Motor neuron (in vitro differentiated cells): ENCODE data around the gene CFAP251. TPM values are rescaled to one million over a fixed set of nuclear protein-coding genes. Genes with fewer than 3 reads are reported as not detected.
A peak's percentile ranks its signal among the peaks of the same experiment; 100 is the strongest.
"Not testable (repeated sequence)": the region's sequence is repeated elsewhere in the genome, so short reads cannot be mapped to it uniquely, and the experiment has no call there.

Experiments used
- ATAC-seq, 8 experiments: fragments of 200-7000 bp; cut with Tn5 transposase; replicated peaks in 6 of 8; 2 replicates each; pipeline ENCODE4 v1.8.0; 2021; ENCODE audit warnings: mild to moderate bottlenecking in 8 of 8, moderate library complexity in 8 of 8
- H3K27ac ChIP-seq, 2 donors: fragments of 250-450 bp; sonication (Bioruptor Pico); 2 replicates each; pipeline ENCODE4 v1.9.0; 2021; ENCODE audit warnings: antibody characterized with exemption in 2 of 2, mild to moderate bottlenecking in 2 of 2, moderate library complexity in 1 of 2
- H3K4me1 ChIP-seq, 2 donors: fragments of 250-450 bp; sonication (Bioruptor Pico); replicated peaks in 1 of 2; 2 replicates each; pipeline ENCODE4 v1.6.1; 2021; ENCODE audit warnings: antibody characterized with exemption in 2 of 2, mild to moderate bottlenecking in 2 of 2, moderate library complexity in 1 of 2
- H3K4me3 ChIP-seq, 5 donors: fragments of 250-450 bp; sonication (Bioruptor Pico); 2 replicates each; pipeline ENCODE4 v1.9.0; 2021; ENCODE audit warnings: antibody characterized with exemption in 5 of 5, mild to moderate bottlenecking in 5 of 5, moderate library complexity in 4 of 5
- WGBS, 10 experiments: fragments of 450-650 bp; shearing (Covaris generic); methylation state at CpG; one replicate each; pipeline ENCODE4 v1.0.0; 2022; 5-methylcytosine and 5-hydroxymethylcytosine counted together
- in situ Hi-C, 9 experiments: fragments of 400-800 bp; cut with MboI; loops; one replicate each; pipeline ENCODE4 v1.15.0; 2021; ENCODE audit warnings: low sequenced_read_pairs in 9 of 9, low pct_unique_long_range_greater_than_20kb in 2 of 9; ENCODE audit not compliant: unreplicated experiment in 9 of 9
- total RNA-seq, 8 experiments: library from RNA; unstranded; fragments of 300-600 nt; gene quantifications; 2 replicates each; pipeline versions ENCODE4 v1.2.3 to v1.2.4, GENCODE V29; 2022

CFAP251 gene
- total RNA-seq, 8 experiments from 2014 or later: 1.7 to 5.3 (median 2.7) TPM

DNA sequence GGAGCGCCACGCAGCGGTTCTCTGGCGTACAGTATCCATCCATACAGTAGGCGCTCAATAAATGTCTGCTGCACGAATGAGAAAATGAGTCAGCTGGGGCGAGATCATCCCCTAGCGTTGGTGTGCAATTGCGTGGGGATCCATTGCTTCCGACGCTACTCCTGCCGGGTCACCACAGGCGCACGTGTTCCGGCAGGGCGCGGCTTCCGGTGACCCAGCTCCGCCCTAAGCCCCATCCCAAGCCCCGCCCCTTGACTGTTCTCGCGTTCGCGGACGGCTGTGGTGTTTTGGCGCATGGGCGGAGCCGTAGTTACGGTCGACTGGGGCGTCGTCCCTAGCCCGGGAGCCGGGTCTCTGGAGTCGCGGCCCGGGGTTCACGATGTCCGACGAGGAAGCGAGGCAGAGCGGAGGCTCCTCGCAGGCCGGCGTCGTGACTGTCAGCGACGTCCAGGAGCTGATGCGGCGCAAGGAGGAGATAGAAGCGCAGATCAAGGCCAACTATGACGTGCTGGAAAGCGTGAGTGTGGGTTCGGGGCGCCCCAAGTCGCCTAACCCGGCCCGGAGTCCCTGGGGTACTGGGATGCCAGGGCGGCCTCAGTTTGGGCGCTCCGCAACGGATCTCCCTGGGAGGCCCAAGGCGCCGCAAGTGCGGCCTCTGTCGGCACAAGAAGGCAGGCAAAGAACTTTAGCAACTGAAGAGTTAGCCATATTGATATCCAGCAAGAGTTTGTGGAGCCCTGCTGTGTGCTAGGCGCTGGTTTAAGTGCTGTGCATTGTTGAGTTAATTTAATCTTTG is 29.7 kb upstream of the CFAP251 start, which contains the start of gene PSMD9:
Gene PSMD9, plus strand, starts transcription at position 313 of the 796 bp plus-strand sequence. Its CDS starts 67 bp downstream, at position 380.
- WGBS, 10 experiments: 0 to 22% (median 6%) methylated on average over 1 to 23 of the region's 67 CpGs; no CpG with 5 or more reads in 1 of the 10 experiments
- in situ Hi-C loops: no loop called here
- Histone ChIP-seq H3K4me3 (peak within 1 kb of the TSS; percentile 68 to 88 (median 80)), H3K27ac (peak within 1 kb of the TSS; percentile 88 to 93), H3K4me1 (peaks cover 9% of the 10 kb centered on the region in 2 donors)
- peak; percentile 87 to 95 (median 94) for ATAC-seq

DNA sequence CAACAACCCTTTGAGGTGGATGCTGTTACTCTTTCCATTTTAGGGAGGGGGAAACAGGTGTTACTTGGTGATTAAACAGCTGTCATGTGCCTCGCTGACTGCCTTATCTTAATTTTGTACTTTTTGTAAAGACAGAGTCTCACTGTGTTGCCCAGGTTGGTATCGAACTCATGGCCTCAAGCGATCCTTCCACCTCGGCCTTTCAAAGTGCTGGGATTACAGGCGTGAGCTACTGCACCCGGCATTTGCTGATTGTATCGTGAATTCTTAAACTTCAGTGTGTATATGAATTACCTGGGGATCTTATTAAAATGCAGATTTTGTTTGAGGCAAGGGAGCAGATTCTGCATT is 29.1 kb upstream of the CFAP251 start:
- in situ Hi-C loops: no loop called here
- no peak for ATAC-seq
- WGBS, 10 experiments: 0 to 20% (median 0%) methylated on average over 1 to 7 of the region's 7 CpGs; no CpG with 5 or more reads in 1 of the 10 experiments
- Histone ChIP-seq H3K4me3 (peak overlapping the region; percentile 68 to 88 (median 80)), H3K27ac (peak overlapping the region in 1 of 2 donors; percentile 93), H3K4me1 (peaks cover 10 to 15% of the 10 kb centered on the region in 2 donors)

- peak overlapping the region in 1 of 2 donors; percentile 93 for H3K27ac ChIP-seq
- H3K4me3 ChIP-seq: peak overlapping the region; percentile 68 to 88 (median 80)
- ATAC-seq, in situ Hi-C loops: not testable (repeated sequence)
- H3K4me1 ChIP-seq: peaks cover 10 to 18% of the 10 kb centered on the region in 2 donors
- 0 to 53% (median 19%) methylated on average over 1 to 5 of the region's 6 CpGs; no CpG with 5 or more reads in 4 of the 10 experiments for WGBS, 10 experiments
Measured at GRCh38 chr12:121889661-121890060, 28.7 kb upstream of the CFAP251 start.

DNA sequence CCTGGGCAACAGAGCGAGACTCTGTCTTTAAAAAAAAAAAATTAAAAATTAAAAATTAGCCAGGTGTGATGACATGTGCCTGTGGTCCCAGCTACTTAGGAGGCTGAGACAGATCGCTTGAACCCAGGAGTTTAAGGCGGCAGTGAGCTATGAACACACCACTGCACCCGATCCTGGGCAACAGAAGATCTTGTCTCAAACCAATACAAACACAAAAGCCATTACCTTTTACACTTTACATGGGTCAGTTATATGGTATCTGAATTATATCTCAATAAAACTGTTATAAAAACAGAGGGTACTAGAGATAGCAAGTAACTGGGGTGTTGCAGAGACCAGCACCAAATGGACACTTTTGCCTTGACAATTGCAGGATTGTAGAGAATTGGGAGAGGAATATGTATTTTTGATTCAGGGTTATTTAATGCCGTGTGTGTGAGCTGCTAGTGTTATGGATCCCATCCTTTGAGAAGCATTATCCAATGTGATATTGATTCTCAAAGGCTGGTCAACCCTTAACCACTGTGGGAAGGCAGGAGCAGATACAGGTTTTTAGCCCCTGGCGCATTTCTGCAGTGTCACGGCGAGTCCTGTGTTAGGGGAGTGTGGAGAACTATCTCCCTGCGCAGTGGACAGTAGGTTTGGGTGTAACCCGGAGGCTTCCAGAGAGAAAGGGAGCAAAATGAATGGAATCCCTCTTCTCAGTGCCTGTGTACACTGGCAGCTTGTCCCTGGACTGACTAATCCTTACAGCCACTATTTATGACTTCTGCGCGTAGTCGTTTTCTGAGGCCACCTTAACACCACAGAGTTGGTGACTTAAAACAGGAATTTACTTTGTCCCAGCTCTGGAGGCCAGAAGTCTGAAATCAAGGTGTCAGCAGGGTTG is 25.5 kb upstream of the CFAP251 start:
- H3K4me1 ChIP-seq: peaks cover 10 to 18% of the 10 kb centered on the region in 2 donors
- in situ Hi-C loops: no loop called here
- ATAC-seq: no peak
- no peak overlapping the region for H3K4me3 ChIP-seq
- no peak overlapping the region for H3K27ac ChIP-seq
- 73 to 100% (median 90%) methylated on average over 1 to 7 of the region's 13 CpGs; no CpG with 5 or more reads in 1 of the 10 experiments for WGBS, 10 experiments

- 0 to 88% (median 53%) methylated on average over 1 of the region's 1 CpG; no CpG with 5 or more reads in 4 of the 10 experiments for WGBS, 10 experiments
- ATAC-seq: peak; percentile 59 to 82 (median 64)
- Histone ChIP-seq H3K4me3 (no peak overlapping the region), H3K27ac (no peak overlapping the region), H3K4me1 (peaks cover 10 to 18% of the 10 kb centered on the region in 2 donors)
- in situ Hi-C loops: no loop called here
Measured at GRCh38 chr12:121893961-121894460, 24.4 kb upstream of the CFAP251 start.

GRCh38 chr12:121894633-121895032 is 23.8 kb upstream of the CFAP251 start:
- peak in 5 of 8 experiments; percentile 24 to 43 (median 29) for ATAC-seq
- WGBS, 10 experiments: 60 to 92% (median 87%) methylated on average over 2 to 7 of the region's 7 CpGs; no CpG with 5 or more reads in 5 of the 10 experiments

GRCh38 chr12:121898287-121898686 is 20.1 kb upstream of the CFAP251 start:
- 50 to 100% (median 89%) methylated on average over 1 to 5 of the region's 5 CpGs; no CpG with 5 or more reads in 3 of the 10 experiments for WGBS, 10 experiments
- no peak overlapping the region for H3K27ac ChIP-seq
- peaks cover 4 to 13% of the 10 kb centered on the region in 2 donors for H3K4me1 ChIP-seq
- in situ Hi-C loops: no loop called here
- no peak overlapping the region for H3K4me3 ChIP-seq
- no peak for ATAC-seq

More at GRCh38 chr12:121894633-121895032, 23.8 kb upstream of the CFAP251 start:
- Histone ChIP-seq H3K27ac (no peak overlapping the region), H3K4me1 (peaks cover 7 to 16% of the 10 kb centered on the region in 2 donors), H3K4me3 (no peak overlapping the region)
- in situ Hi-C loops: no loop called here

- H3K4me1 ChIP-seq: peaks cover 0 to under 1% of the 10 kb centered on the region in 2 donors
- no peak overlapping the region for H3K27ac ChIP-seq
- 90 to 100% (median 100%) methylated on average over 1 to 9 of the region's 14 CpGs; no CpG with 5 or more reads in 3 of the 10 experiments for WGBS, 10 experiments
- no peak overlapping the region for H3K4me3 ChIP-seq
- ATAC-seq: no peak
- in situ Hi-C loops: no loop called here
Measured at GRCh38 chr12:121899590-121899989, 18.8 kb upstream of the CFAP251 start.

DNA sequence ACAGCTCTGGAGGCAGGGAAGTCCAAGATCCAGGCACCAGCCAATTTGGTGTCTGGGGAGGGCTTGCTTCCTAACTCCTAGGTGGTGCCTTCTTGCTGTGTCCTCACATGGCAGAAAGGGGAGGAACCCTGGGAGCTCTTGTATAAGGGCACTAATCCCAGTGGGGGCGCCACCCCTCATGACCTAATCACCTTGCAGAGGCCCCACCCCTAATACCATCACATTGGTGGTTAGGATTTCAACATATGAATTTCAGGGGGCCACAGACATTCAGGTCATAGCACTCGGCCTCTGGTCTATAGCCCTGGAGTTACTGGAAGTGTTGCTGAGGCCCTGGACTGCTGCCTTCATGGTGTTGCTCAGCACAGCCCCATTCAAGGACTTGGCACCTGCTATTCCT is 15.2 kb upstream of the CFAP251 start:
- no peaks in the 10 kb centered on the region for H3K4me1 ChIP-seq
- 86 to 100% (median 94%) methylated on average over 1 to 2 of the region's 2 CpGs; no CpG with 5 or more reads in 7 of the 10 experiments for WGBS, 10 experiments
- in situ Hi-C loops: no loop called here
- no peak overlapping the region for H3K4me3 ChIP-seq
- peak in 3 of 8 experiments; percentile 52 to 60 (median 57) for ATAC-seq
- no peak overlapping the region for H3K27ac ChIP-seq

DNA sequence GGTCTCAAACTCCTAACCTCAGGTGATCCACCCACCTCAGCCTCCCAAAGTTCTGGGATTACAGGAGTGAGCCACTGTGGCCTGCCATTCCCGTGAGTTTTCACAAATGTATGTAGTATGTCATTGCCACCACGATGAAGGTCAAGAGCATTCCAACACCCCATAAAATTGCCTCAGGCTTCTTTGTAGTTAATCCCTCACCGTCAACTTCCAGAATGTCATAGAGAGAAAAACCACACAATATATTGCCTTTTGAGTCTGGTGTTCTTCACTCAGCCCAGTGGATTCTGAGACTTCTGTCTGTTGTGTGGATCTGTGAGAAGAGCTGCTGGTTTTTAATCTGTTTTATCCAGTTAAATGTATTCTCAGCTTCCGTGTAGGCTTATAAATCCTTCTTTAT is 12.6 kb upstream of the CFAP251 start:
- Histone ChIP-seq H3K4me3 (no peak overlapping the region), H3K27ac (no peak overlapping the region), H3K4me1 (no peaks in the 10 kb centered on the region)
- in situ Hi-C loops: no loop called here
- 29 to 100% (median 93%) methylated on average over 1 to 4 of the region's 4 CpGs; no CpG with 5 or more reads in 2 of the 10 experiments for WGBS, 10 experiments
- ATAC-seq: peak in 1 of 8 experiments; percentile 58

- H3K4me3 ChIP-seq: no peak overlapping the region
- no peak overlapping the region for H3K27ac ChIP-seq
- in situ Hi-C loops: no loop called here
- ATAC-seq: peak in 2 of 8 experiments; percentile 20 to 24
- no peaks in the 10 kb centered on the region for H3K4me1 ChIP-seq
- 70 to 100% (median 83%) methylated on average over 1 to 2 of the region's 2 CpGs; no CpG with 5 or more reads in 5 of the 10 experiments for WGBS, 10 experiments
Measured at GRCh38 chr12:121908702-121909101, 9.7 kb upstream of the CFAP251 start.

GRCh38 chr12:121911824-121912585 is 6.4 kb upstream of the CFAP251 start:
- no peaks in the 10 kb centered on the region for H3K4me1 ChIP-seq
- ATAC-seq: no peak
- no peak overlapping the region for H3K27ac ChIP-seq
- WGBS, 10 experiments: 80 to 100% (median 96%) methylated on average over 1 to 9 of the region's 14 CpGs
- no peak overlapping the region for H3K4me3 ChIP-seq
- in situ Hi-C loops: no loop called here
